ENCODE measurements around the gene HMGB2.

DNA sequence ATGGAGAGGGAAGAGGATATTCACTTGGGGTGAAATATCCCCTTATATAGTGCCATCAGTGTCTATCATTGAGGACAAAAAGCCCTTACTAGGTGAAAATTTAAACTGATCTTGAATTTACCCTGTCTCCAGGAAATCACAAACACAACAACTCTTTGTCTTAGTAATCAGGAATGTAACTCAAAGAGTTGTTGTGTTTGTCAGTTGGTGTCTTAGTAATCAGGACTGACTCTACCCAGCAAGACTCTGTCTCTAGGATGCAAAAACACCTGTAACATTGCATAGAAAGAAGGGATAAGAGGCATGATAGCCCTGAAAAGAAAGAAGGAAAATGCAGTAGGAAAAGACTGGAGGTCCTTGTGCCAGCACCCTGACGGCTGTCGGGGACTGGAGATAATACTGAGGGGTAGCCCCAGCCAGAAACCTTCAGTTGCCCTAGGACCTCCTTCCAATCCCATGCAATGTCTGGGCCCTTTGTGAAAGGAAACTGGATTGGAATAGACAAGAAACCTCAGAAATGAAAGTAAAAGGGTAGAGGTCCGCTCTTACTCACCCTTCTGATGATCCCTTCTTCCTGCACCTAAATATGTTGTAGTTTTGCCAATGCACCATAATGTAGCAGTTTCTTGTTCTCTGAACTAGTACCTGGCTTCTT lies 45.3 kb downstream of the HMGB2 start:
- no peak for TF ChIP-seq CTCF (IDR thresholded peaks at IDR 0.05)
- TF ChIP-seq POLR2A (IDR thresholded peaks at IDR 0.05): no peak
